Dermis microvascular lymphatic vessel endothelial cell (primary cell): Measurements from ENCODE around the gene EPX. TPM values are rescaled to one million over a fixed set of nuclear protein-coding genes. Genes with fewer than 3 reads are reported as not detected.

Experiments
- DNase-seq, 2 donors: peaks; one replicate each; pipeline versions ENCODE4 v3.0.0 to v3.0.0-alpha.2; 2010; ENCODE audit warnings: low read depth in 2 of 2
- total RNA-seq: library from RNA; depleted of rRNA; stranded (reverse); fragments of >200 nt; gene quantifications from 2 replicates; pipeline ENCODE4 v1.2.1, GENCODE V29; 2014

The EPX gene
- total RNA-seq, 1 donor from 2014 or later, result not detected

DNA sequence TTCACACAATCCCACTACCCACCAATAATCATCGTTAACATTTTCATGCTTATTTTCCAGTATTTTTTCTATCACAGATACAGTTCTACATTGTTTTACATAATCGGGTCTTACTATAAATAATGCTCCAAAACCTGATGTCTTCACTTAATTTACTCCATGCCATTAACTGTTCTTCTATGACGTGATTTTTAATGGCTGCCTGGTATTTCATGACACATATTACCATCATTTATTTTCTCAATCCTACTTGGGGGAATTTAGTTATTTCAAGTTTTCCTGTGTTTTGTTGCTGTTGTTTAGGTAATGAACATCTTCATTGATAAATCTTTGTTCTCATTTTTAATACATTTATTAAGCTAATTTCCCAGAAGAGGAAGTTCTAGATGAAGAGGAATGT is 60.6 kb downstream of the EPX start:
- DNase-seq, result no peak

Other genes starting within 250 kb of the EPX start
- 3.9 and 4.6 TPM in 2 replicates for gene CUEDC1, start 237.3 kb upstream of the EPX start, total RNA-seq
- gene VEZF1, start 204.5 kb upstream of the EPX start, total RNA-seq, result 22.9 and 31.0 TPM in 2 replicates
- 329 and 461 TPM in 2 replicates for gene SRSF1, start 185.5 kb upstream of the EPX start, total RNA-seq
- gene DYNLL2, start 109.3 kb upstream of the EPX start, total RNA-seq, result 10.1 and 10.9 TPM in 2 replicates
- not detected in 2 replicates for gene OR4D1, start 44.3 kb upstream of the EPX start, total RNA-seq
- not detected in 2 replicates for gene OR4D2, start 25.7 kb upstream of the EPX start, total RNA-seq
- gene MKS1, start 26.5 kb downstream of the EPX start, total RNA-seq, result 11.8 and 12.7 TPM in 2 replicates
- gene LPO, start 45.9 kb downstream of the EPX start, total RNA-seq, result not detected in 2 replicates
- under 0.01 TPM in 1 of 2 replicates, not detected in the other for gene MPO, start 88.2 kb downstream of the EPX start, total RNA-seq
- gene TSPOAP1, start 136.1 kb downstream of the EPX start, total RNA-seq, result 0.13 TPM in 1 of 2 replicates, not detected in the other
- 49.8 and 56.8 TPM in 2 replicates for gene SUPT4H1, start 159.5 kb downstream of the EPX start, total RNA-seq
- gene RNF43, start 224.8 kb downstream of the EPX start, total RNA-seq, result under 0.01 TPM in 1 of 2 replicates, not detected in the other